HG02759 (cell line): ENCODE data around the gene RPS21.
A peak's percentile ranks its signal among the peaks of the same experiment; 100 is the strongest.

ENCODE experiments used
- ATAC-seq: cut with Tn5 transposase; IDR thresholded peaks from one replicate; pipeline ENCODE4 v1.9.1; 2021; ENCODE audit warnings: mild to moderate bottlenecking, moderate library complexity; ENCODE audit not compliant: unreplicated experiment

Gene RPS21

GRCh38 chr20:62394248-62395245, 7.6 kb downstream of the RPS21 start:
- ATAC-seq = no peak

- ATAC-seq = no peak
Measured at GRCh38 chr20:62395311-62396242, 8.7 kb downstream of the RPS21 start.

GRCh38 chr20:62396367-62397239, 9.7 kb downstream of the RPS21 start:
- no peak for ATAC-seq

GRCh38 chr20:62398120-62398821, 11.4 kb downstream of the RPS21 start:
- ATAC-seq = no peak

GRCh38 chr20:62400021-62400420, 13.1 kb downstream of the RPS21 start:
- no peak for ATAC-seq

GRCh38 chr20:62400541-62400940, 13.6 kb downstream of the RPS21 start:
- ATAC-seq = no peak

- ATAC-seq = no peak
Measured at GRCh38 chr20:62401331-62401779, 14.5 kb downstream of the RPS21 start.

GRCh38 chr20:62402456-62403150, 15.7 kb downstream of the RPS21 start:
- no peak for ATAC-seq

- no peak for ATAC-seq
Measured at GRCh38 chr20:62403331-62403730, 16.4 kb downstream of the RPS21 start.

- ATAC-seq = no peak
Measured at GRCh38 chr20:62404112-62404665, 17.3 kb downstream of the RPS21 start.

- ATAC-seq = no peak
Measured at GRCh38 chr20:62404761-62405107, 17.8 kb downstream of the RPS21 start.

GRCh38 chr20:62405108-62405980, 18.4 kb downstream of the RPS21 start:
- no peak for ATAC-seq

- ATAC-seq = no peak
Measured at GRCh38 chr20:62405981-62406513, 19.1 kb downstream of the RPS21 start.

GRCh38 chr20:62406635-62407176, 19.8 kb downstream of the RPS21 start:
- peak; percentile 9 for ATAC-seq

- ATAC-seq = peak; percentile 91
Measured at GRCh38 chr20:62407221-62407992, 20.5 kb downstream of the RPS21 start, which contains the start of gene CABLES2. CABLES2 (minus strand) TSS chr20:62407285; CDS start chr20:62407276, 9 bp downstream.

GRCh38 chr20:62408055-62408454, 21.2 kb downstream of the RPS21 start:
- ATAC-seq = no peak

GRCh38 chr20:62408640-62409039, 21.7 kb downstream of the RPS21 start:
- ATAC-seq = no peak
